ENCODE measurements around the gene PLCB1.

The PLCB1 gene

GRCh38 chr20:8303651-8304050 is 171.6 kb downstream of the PLCB1 start:
- no peak for DNase-seq (ENCODE audit: low read depth, low spot score)
- TF ChIP-seq CTCF (IDR thresholded peaks at IDR 0.05; ENCODE audit: low read depth, low read length), result no peak
- H3K4me3 ChIP-seq (ENCODE audit: low read depth, low read length), result no peak overlapping the region
- in situ Hi-C loops (cut with HindIII; ENCODE audit: low sequenced_read_pairs), result no loop called here

- no peak for TF ChIP-seq CTCF (IDR thresholded peaks at IDR 0.05; ENCODE audit: low read depth, low read length)
- H3K4me3 ChIP-seq (ENCODE audit: low read depth, low read length), result no peak overlapping the region
- DNase-seq (ENCODE audit: low read depth, low spot score), result no peak
- in situ Hi-C loops (cut with HindIII; ENCODE audit: low sequenced_read_pairs), result no loop called here
Measured at GRCh38 chr20:8304124-8304816, 172.2 kb downstream of the PLCB1 start.

GRCh38 chr20:8305449-8305978 is 173.4 kb downstream of the PLCB1 start:
- H3K4me3 ChIP-seq (ENCODE audit: low read depth, low read length), result no peak overlapping the region
- peak; percentile 67 for TF ChIP-seq CTCF (IDR thresholded peaks at IDR 0.05; ENCODE audit: low read depth, low read length)
- peak; percentile 20 for DNase-seq (ENCODE audit: low read depth, low spot score)
- in situ Hi-C loops (cut with HindIII; ENCODE audit: low sequenced_read_pairs), result no loop called here

- H3K4me3 ChIP-seq (ENCODE audit: low read depth, low read length), result no peak overlapping the region
- DNase-seq (ENCODE audit: low read depth, low spot score), result no peak
- in situ Hi-C loops (cut with HindIII; ENCODE audit: low sequenced_read_pairs), result no loop called here
- no peak for TF ChIP-seq CTCF (IDR thresholded peaks at IDR 0.05; ENCODE audit: low read depth, low read length)
Measured at GRCh38 chr20:8306937-8307336, 174.9 kb downstream of the PLCB1 start.

- in situ Hi-C loops (cut with HindIII; ENCODE audit: low sequenced_read_pairs), result no loop called here
- DNase-seq (ENCODE audit: low read depth, low spot score), result peak; percentile 22
- no peak for TF ChIP-seq CTCF (IDR thresholded peaks at IDR 0.05; ENCODE audit: low read depth, low read length)
- H3K4me3 ChIP-seq (ENCODE audit: low read depth, low read length), result no peak overlapping the region
Measured at GRCh38 chr20:8309634-8310033, 177.6 kb downstream of the PLCB1 start.

GRCh38 chr20:8310618-8311017 is 178.6 kb downstream of the PLCB1 start:
- H3K4me3 ChIP-seq (ENCODE audit: low read depth, low read length), result no peak overlapping the region
- no peak for DNase-seq (ENCODE audit: low read depth, low spot score)
- in situ Hi-C loops (cut with HindIII; ENCODE audit: low sequenced_read_pairs), result no loop called here
- TF ChIP-seq CTCF (IDR thresholded peaks at IDR 0.05; ENCODE audit: low read depth, low read length), result no peak

All from astrocyte of the spinal cord (primary cell).